ENCODE data around the gene HELT.
"Not testable (repeated sequence)": the region's sequence is repeated elsewhere in the genome, so short reads cannot be mapped to it uniquely, and the experiment has no call there.

GRCh38 chr4:185051283-185051682 lies 33.0 kb downstream of the HELT start:
- TF ChIP-seq POLR2AphosphoS5 (IDR thresholded peaks at IDR 0.05; ENCODE audit: insufficient read depth in 1 of 2, low read depth in 1 of 2); CTCF (IDR thresholded peaks at IDR 0.05); POLR2A (IDR thresholded peaks at IDR 0.05): not testable (repeated sequence)

Data from vagina (tissue), 2 donors.